Natural killer cell (primary cell): ENCODE measurements around the gene AGPAT2. TPM values are rescaled to one million over a fixed set of nuclear protein-coding genes. Genes with fewer than 3 reads are reported as not detected.

Experiments used
- ATAC-seq, 3 donors: fragments of 150-1000 bp in 2 of 3; fragments of 200-7000 bp in 1 of 3; cut with Tn5 transposase; 1 replicate in 1 of 3; 2 replicates in 2 of 3; pipeline ENCODE4 v1.10.0; 2021; ENCODE audit warnings: mild to moderate bottlenecking in 2 of 3, moderate library complexity in 2 of 3
- DNase-seq, 2 donors: peaks; one replicate each; pipeline versions ENCODE4 v3.0.0 to v3.0.0-alpha.2; 2013 to 2021; ENCODE audit warnings: mixed read lengths in 1 of 2
- H3K27ac ChIP-seq: one replicate; pipeline ENCODE4 v1.5.1; 2013; ENCODE audit warnings: mild to moderate bottlenecking, low read length
- H3K27me3 ChIP-seq: one replicate; pipeline ENCODE4 v1.6.1; 2013; ENCODE audit warnings: low read length; ENCODE audit not compliant: control insufficient read depth, insufficient read depth
- H3K36me3 ChIP-seq: one replicate; pipeline ENCODE4 v1.6.1; 2013; ENCODE audit warnings: low read length; ENCODE audit not compliant: control insufficient read depth, insufficient read depth
- H3K4me1 ChIP-seq: one replicate; pipeline ENCODE4 v1.6.1; 2013; ENCODE audit warnings: low read length; ENCODE audit not compliant: control insufficient read depth, insufficient read depth
- H3K4me3 ChIP-seq: one replicate; pipeline ENCODE4 v1.5.1; 2013; ENCODE audit warnings: low read length
- H3K9me3 ChIP-seq: one replicate; pipeline ENCODE4 v1.6.1; 2013; ENCODE audit warnings: low read length; ENCODE audit not compliant: control insufficient read depth, insufficient read depth
- H3K27ac Mint-ChIP-seq, 2 donors: one replicate each; pipeline ENCODE4 v1.8.0; 2022; ENCODE audit warnings: mild to moderate bottlenecking in 2 of 2, mixed read lengths in 2 of 2, moderate library complexity in 1 of 2
- H3K27me3 Mint-ChIP-seq, 2 donors: one replicate each; pipeline ENCODE4 v1.8.0; 2022; ENCODE audit warnings: low read depth in 2 of 2, mixed read lengths in 2 of 2
- H3K36me3 Mint-ChIP-seq: one replicate; pipeline ENCODE4 v1.8.0; 2022; ENCODE audit warnings: mixed read lengths
- H3K4me1 Mint-ChIP-seq, 2 donors: one replicate each; pipeline ENCODE4 v1.8.0; 2022; ENCODE audit warnings: mixed read lengths in 2 of 2
- H3K4me3 Mint-ChIP-seq: one replicate; pipeline ENCODE4 v1.8.0; 2022; ENCODE audit warnings: mild to moderate bottlenecking, moderate library complexity, mixed read lengths
- H3K9me3 Mint-ChIP-seq, 2 donors: one replicate each; pipeline ENCODE4 v1.8.0; 2022; ENCODE audit warnings: mixed read lengths in 2 of 2
- WGBS: methylation state at CpG from one replicate; pipeline ENCODE4 v1.1.7; 2013; ENCODE audit warnings: missing lambda C conversion rate; ENCODE audit not compliant: insufficient coverage; 5-methylcytosine and 5-hydroxymethylcytosine counted together
- intact Hi-C: fragments of 100-400 bp; cut with micrococcal nuclease; formaldehyde crosslinking; loops from one replicate; pipeline ENCODE4 v1.14.2; 2022
- total RNA-seq, 4 donors: library from RNA; stranded (reverse); fragments of 120-200 nt in 1 of 4; gene quantifications; one replicate each; pipeline versions ENCODE4 v1.2.3 to v1.2.4, GENCODE V29; 2013 to 2022
- TF ChIP-seq, protein P1 (sequence below): fragments of 200-600 bp; IDR thresholded peaks from one replicate; pipeline ENCODE4 v1.8.0; 2022; ENCODE audit warnings: antibody characterized with exemption

The AGPAT2 gene
- total RNA-seq = 10 to 100 TPM; 10.3 to 19.4 (median 12.0) TPM
- 10.7 TPM for total RNA-seq (2013)

- Mint-ChIP-seq H3K36me3 (no peaks in the 10 kb centered on the region), H3K4me1 (peaks cover 7 to 9% of the 10 kb centered on the region in 2 donors), H3K9me3 (no peaks in the 10 kb centered on the region), H3K27ac (peak within 1 kb of the TSS in 1 of 2 donors; percentile 16), H3K4me3 (peak within 1 kb of the TSS; percentile 84), H3K27me3 (no peaks in the 10 kb centered on the region)
- ATAC-seq (peak; percentile 82 to 91 (median 85)), DNase-seq (peak; percentile 39 to 72)
- WGBS = under 1% methylated on average over 97 of the region's 106 CpGs
- H3K4me3 ChIP-seq = peak within 1 kb of the TSS; percentile 71
- H3K9me3 ChIP-seq = no peaks in the 10 kb centered on the region
- intact Hi-C loops = no loop called here
- TF ChIP-seq, protein P1, sequence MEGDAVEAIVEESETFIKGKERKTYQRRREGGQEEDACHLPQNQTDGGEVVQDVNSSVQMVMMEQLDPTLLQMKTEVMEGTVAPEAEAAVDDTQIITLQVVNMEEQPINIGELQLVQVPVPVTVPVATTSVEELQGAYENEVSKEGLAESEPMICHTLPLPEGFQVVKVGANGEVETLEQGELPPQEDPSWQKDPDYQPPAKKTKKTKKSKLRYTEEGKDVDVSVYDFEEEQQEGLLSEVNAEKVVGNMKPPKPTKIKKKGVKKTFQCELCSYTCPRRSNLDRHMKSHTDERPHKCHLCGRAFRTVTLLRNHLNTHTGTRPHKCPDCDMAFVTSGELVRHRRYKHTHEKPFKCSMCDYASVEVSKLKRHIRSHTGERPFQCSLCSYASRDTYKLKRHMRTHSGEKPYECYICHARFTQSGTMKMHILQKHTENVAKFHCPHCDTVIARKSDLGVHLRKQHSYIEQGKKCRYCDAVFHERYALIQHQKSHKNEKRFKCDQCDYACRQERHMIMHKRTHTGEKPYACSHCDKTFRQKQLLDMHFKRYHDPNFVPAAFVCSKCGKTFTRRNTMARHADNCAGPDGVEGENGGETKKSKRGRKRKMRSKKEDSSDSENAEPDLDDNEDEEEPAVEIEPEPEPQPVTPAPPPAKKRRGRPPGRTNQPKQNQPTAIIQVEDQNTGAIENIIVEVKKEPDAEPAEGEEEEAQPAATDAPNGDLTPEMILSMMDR = no peak
- H3K27me3 ChIP-seq = no peaks in the 10 kb centered on the region
- H3K4me1 ChIP-seq = peaks cover 21% of the 10 kb centered on the region
- H3K36me3 ChIP-seq = no peaks in the 10 kb centered on the region
- H3K27ac ChIP-seq = no peak within 1 kb of the TSS
Observed at GRCh38 chr9:136686794-136687711, at the start of gene AGPAT2. AGPAT2 (minus strand) TSS chr9:136687457; CDS start chr9:136687357, 100 bp downstream.

GRCh38 chr9:136735812-136736480 lies 48.7 kb upstream of the AGPAT2 start:
- Histone ChIP-seq H3K4me3 (no peak overlapping the region), H3K36me3 (no peaks in the 10 kb centered on the region), H3K27ac (no peak overlapping the region), H3K27me3 (peaks cover 2% of the 10 kb centered on the region), H3K4me1 (peaks cover 2% of the 10 kb centered on the region), H3K9me3 (no peaks in the 10 kb centered on the region)
- no peak overlapping the region for H3K27ac Mint-ChIP-seq
- TF ChIP-seq, protein P1 = no peak
- no peaks in the 10 kb centered on the region for H3K27me3 Mint-ChIP-seq
- no peaks in the 10 kb centered on the region for H3K4me1 Mint-ChIP-seq
- no peak overlapping the region for H3K4me3 Mint-ChIP-seq
- H3K9me3 Mint-ChIP-seq = no peaks in the 10 kb centered on the region
- DNase-seq (no peak), ATAC-seq (no peak)
- intact Hi-C loops = no loop called here
- no peaks in the 10 kb centered on the region for H3K36me3 Mint-ChIP-seq
- 94% methylated on average over 21 of the region's 21 CpGs for WGBS

GRCh38 chr9:136734837-136735496 lies 47.7 kb upstream of the AGPAT2 start:
- 82% methylated on average over 12 of the region's 12 CpGs for WGBS
- Histone ChIP-seq H3K27me3 (no peaks in the 10 kb centered on the region), H3K4me1 (no peaks in the 10 kb centered on the region), H3K36me3 (no peaks in the 10 kb centered on the region), H3K4me3 (no peak overlapping the region), H3K27ac (no peak overlapping the region), H3K9me3 (no peaks in the 10 kb centered on the region)
- TF ChIP-seq, protein P1 = no peak
- no peak for ATAC-seq
- Mint-ChIP-seq H3K4me1 (no peaks in the 10 kb centered on the region), H3K4me3 (no peak overlapping the region), H3K27me3 (no peaks in the 10 kb centered on the region), H3K27ac (no peak overlapping the region), H3K9me3 (no peaks in the 10 kb centered on the region), H3K36me3 (no peaks in the 10 kb centered on the region)
- intact Hi-C loops = no loop called here
- no peak for DNase-seq
